Measurements from ENCODE around the gene EIF4A2.

The EIF4A2 gene

GRCh38 chr3:186772281-186772694 is 11.1 kb upstream of the EIF4A2 start:
- H3K9me3 Mint-ChIP-seq = no peaks in the 10 kb centered on the region
- no peaks in the 10 kb centered on the region for H3K27me3 Mint-ChIP-seq
- H3K4me3 Mint-ChIP-seq = peak overlapping the region; percentile 90 to 95
- H3K27ac Mint-ChIP-seq = peak overlapping the region; percentile 96
- DNase-seq = no peak
- ATAC-seq (replicated peaks) = peak; percentile 40 to 41
- peaks cover 0 to 2% of the 10 kb centered on the region in 2 donors for H3K36me3 Mint-ChIP-seq
- peaks cover 7 to 20% of the 10 kb centered on the region in 2 donors for H3K4me1 Mint-ChIP-seq

- H3K27me3 Mint-ChIP-seq = no peaks in the 10 kb centered on the region
- H3K4me3 Mint-ChIP-seq = peak overlapping the region; percentile 90 to 95
- peaks cover 7 to 20% of the 10 kb centered on the region in 2 donors for H3K4me1 Mint-ChIP-seq
- peak; percentile 83 for DNase-seq
- peak; percentile 97 to 98 for ATAC-seq (replicated peaks)
- no peaks in the 10 kb centered on the region for H3K9me3 Mint-ChIP-seq
- H3K36me3 Mint-ChIP-seq = peaks cover 0 to 2% of the 10 kb centered on the region in 2 donors
- H3K27ac Mint-ChIP-seq = peak overlapping the region; percentile 96
Observed at GRCh38 chr3:186772701-186773417, 10.5 kb upstream of the EIF4A2 start.

GRCh38 chr3:186775999-186776398 is 7.4 kb upstream of the EIF4A2 start:
- Mint-ChIP-seq H3K27ac (no peak overlapping the region), H3K9me3 (no peaks in the 10 kb centered on the region), H3K4me1 (peaks cover 7 to 20% of the 10 kb centered on the region in 2 donors), H3K4me3 (no peak overlapping the region), H3K27me3 (no peaks in the 10 kb centered on the region), H3K36me3 (peaks cover 0 to 2% of the 10 kb centered on the region in 2 donors)
- ATAC-seq (replicated peaks) (no peak), DNase-seq (no peak)

GRCh38 chr3:186779204-186779603 is 4.2 kb upstream of the EIF4A2 start:
- Mint-ChIP-seq H3K36me3 (peaks cover 9 to 11% of the 10 kb centered on the region in 2 donors), H3K27ac (no peak overlapping the region), H3K4me1 (peaks cover 6 to 18% of the 10 kb centered on the region in 2 donors), H3K4me3 (no peak overlapping the region), H3K9me3 (no peaks in the 10 kb centered on the region), H3K27me3 (peaks cover 0 to 5% of the 10 kb centered on the region in 2 donors)
- DNase-seq (no peak), ATAC-seq (replicated peaks) (no peak)

GRCh38 chr3:186782542-186783057 is 777 bp upstream of the EIF4A2 start:
- peak overlapping the region; percentile 100 for H3K27ac Mint-ChIP-seq
- H3K4me1 Mint-ChIP-seq = peaks cover 18 to 44% of the 10 kb centered on the region in 2 donors
- ATAC-seq (replicated peaks) (peak; percentile 25 to 27), DNase-seq (no peak)
- peak overlapping the region; percentile 97 to 100 for H3K4me3 Mint-ChIP-seq
- H3K36me3 Mint-ChIP-seq = peaks cover 33 to 43% of the 10 kb centered on the region in 2 donors
- H3K9me3 Mint-ChIP-seq = no peaks in the 10 kb centered on the region
- H3K27me3 Mint-ChIP-seq = peaks cover 0 to 5% of the 10 kb centered on the region in 2 donors

GRCh38 chr3:186783731-186784515 is 546 bp downstream of the EIF4A2 start:
- Mint-ChIP-seq H3K4me3 (peak overlapping the region; percentile 97 to 100), H3K9me3 (no peaks in the 10 kb centered on the region), H3K27me3 (peaks cover 0 to 5% of the 10 kb centered on the region in 2 donors), H3K27ac (peak overlapping the region; percentile 100), H3K36me3 (peaks cover 47 to 57% of the 10 kb centered on the region in 2 donors), H3K4me1 (peaks cover 26 to 57% of the 10 kb centered on the region in 2 donors)
- ATAC-seq (replicated peaks) = peak; percentile 61 to 77
- DNase-seq = peak; percentile 63

GRCh38 chr3:186784820-186785494 is 1.6 kb downstream of the EIF4A2 start:
- peaks cover 0 to 5% of the 10 kb centered on the region in 2 donors for H3K27me3 Mint-ChIP-seq
- peaks cover 52 to 64% of the 10 kb centered on the region in 2 donors for H3K36me3 Mint-ChIP-seq
- H3K4me3 Mint-ChIP-seq = peak overlapping the region; percentile 97 to 100
- DNase-seq = no peak
- H3K4me1 Mint-ChIP-seq = peaks cover 29 to 59% of the 10 kb centered on the region in 2 donors
- ATAC-seq (replicated peaks) = no peak
- no peaks in the 10 kb centered on the region for H3K9me3 Mint-ChIP-seq
- peak overlapping the region; percentile 100 for H3K27ac Mint-ChIP-seq

- Mint-ChIP-seq H3K9me3 (no peaks in the 10 kb centered on the region), H3K4me3 (peak overlapping the region; percentile 97 to 100), H3K27ac (peak overlapping the region; percentile 100), H3K4me1 (peaks cover 29 to 59% of the 10 kb centered on the region in 2 donors), H3K27me3 (peaks cover 0 to 5% of the 10 kb centered on the region in 2 donors), H3K36me3 (peaks cover 53 to 64% of the 10 kb centered on the region in 2 donors)
- ATAC-seq (replicated peaks) (no peak), DNase-seq (no peak)
Observed at GRCh38 chr3:186785495-186786018, 2.2 kb downstream of the EIF4A2 start.

- Mint-ChIP-seq H3K36me3 (peaks cover 55 to 64% of the 10 kb centered on the region in 2 donors), H3K4me3 (peak overlapping the region in 1 of 2 donors; percentile 25), H3K9me3 (no peaks in the 10 kb centered on the region), H3K4me1 (peaks cover 29 to 59% of the 10 kb centered on the region in 2 donors), H3K27me3 (peaks cover 0 to 5% of the 10 kb centered on the region in 2 donors), H3K27ac (peak overlapping the region; percentile 100)
- no peak for ATAC-seq (replicated peaks)
- no peak for DNase-seq
Observed at GRCh38 chr3:186786922-186787321, 3.5 kb downstream of the EIF4A2 start.

GRCh38 chr3:186787642-186788481 is 4.5 kb downstream of the EIF4A2 start:
- no peaks in the 10 kb centered on the region for H3K9me3 Mint-ChIP-seq
- ATAC-seq (replicated peaks) = no peak
- peaks cover 0 to 5% of the 10 kb centered on the region in 2 donors for H3K27me3 Mint-ChIP-seq
- H3K27ac Mint-ChIP-seq = peak overlapping the region; percentile 100
- no peak for DNase-seq
- H3K4me3 Mint-ChIP-seq = peak overlapping the region; percentile 26 to 32
- peaks cover 55 to 65% of the 10 kb centered on the region in 2 donors for H3K36me3 Mint-ChIP-seq
- H3K4me1 Mint-ChIP-seq = peaks cover 29 to 54% of the 10 kb centered on the region in 2 donors

GRCh38 chr3:186788482-186789370 is 5.3 kb downstream of the EIF4A2 start:
- no peak for DNase-seq
- no peak for ATAC-seq (replicated peaks)
- H3K27me3 Mint-ChIP-seq = no peaks in the 10 kb centered on the region
- H3K4me3 Mint-ChIP-seq = peak overlapping the region in 1 of 2 donors; percentile 61
- H3K9me3 Mint-ChIP-seq = no peaks in the 10 kb centered on the region
- H3K27ac Mint-ChIP-seq = peak overlapping the region; percentile 100
- peaks cover 26 to 46% of the 10 kb centered on the region in 2 donors for H3K4me1 Mint-ChIP-seq
- peaks cover 56 to 66% of the 10 kb centered on the region in 2 donors for H3K36me3 Mint-ChIP-seq

GRCh38 chr3:186789554-186790260 is 6.3 kb downstream of the EIF4A2 start:
- peak in 1 of 2 donors; percentile 17 for ATAC-seq (replicated peaks)
- Mint-ChIP-seq H3K27ac (peak overlapping the region; percentile 87), H3K4me1 (peaks cover 22 to 37% of the 10 kb centered on the region in 2 donors), H3K36me3 (peaks cover 46 to 66% of the 10 kb centered on the region in 2 donors), H3K4me3 (no peak overlapping the region), H3K9me3 (no peaks in the 10 kb centered on the region), H3K27me3 (no peaks in the 10 kb centered on the region)
- DNase-seq = no peak
